GM12891 (cell line): Measurements from ENCODE around the gene PCDH15.

ENCODE experiments used
- DNase-seq: peaks from one replicate; pipeline ENCODE4 v3.0.0; 2011; ENCODE audit warnings: low spot score; ENCODE audit not compliant: insufficient read length
- FAIRE-seq: peaks from 2 replicates; lab custom pipeline; 2011; peaks lifted over from hg19 to GRCh38; lab: Jason Lieb, UNC
- PAX5 ChIP-seq: IDR thresholded peaks from 2 replicates; pipeline ENCODE4 v1.6.1; 2011; ENCODE audit warnings: low read length, moderate library complexity, mild to moderate bottlenecking; ENCODE audit not compliant: insufficient read depth, severe bottlenecking
- POLR2A ChIP-seq: IDR thresholded peaks from 2 replicates; pipeline ENCODE4 v1.6.1; 2011; ENCODE audit warnings: low read depth, low read length, control low read depth
- POLR2AphosphoS5 ChIP-seq: IDR thresholded peaks from 2 replicates; pipeline ENCODE4 v1.6.1; 2011; ENCODE audit warnings: low read depth, low read length, control low read depth
- POU2F2 ChIP-seq: IDR thresholded peaks from 2 replicates; pipeline ENCODE4 v1.6.1; 2011; ENCODE audit warnings: low read depth, mild to moderate bottlenecking, control low read depth, low read length, moderate library complexity
- SPI1 ChIP-seq: IDR thresholded peaks from 2 replicates; pipeline ENCODE4 v1.6.1; 2011; ENCODE audit warnings: low read depth, low read length, control low read depth
- TAF1 ChIP-seq: IDR thresholded peaks from 2 replicates; pipeline ENCODE4 v1.6.1; 2011; ENCODE audit warnings: low read depth, low read length, control low read depth

PCDH15 gene

DNA sequence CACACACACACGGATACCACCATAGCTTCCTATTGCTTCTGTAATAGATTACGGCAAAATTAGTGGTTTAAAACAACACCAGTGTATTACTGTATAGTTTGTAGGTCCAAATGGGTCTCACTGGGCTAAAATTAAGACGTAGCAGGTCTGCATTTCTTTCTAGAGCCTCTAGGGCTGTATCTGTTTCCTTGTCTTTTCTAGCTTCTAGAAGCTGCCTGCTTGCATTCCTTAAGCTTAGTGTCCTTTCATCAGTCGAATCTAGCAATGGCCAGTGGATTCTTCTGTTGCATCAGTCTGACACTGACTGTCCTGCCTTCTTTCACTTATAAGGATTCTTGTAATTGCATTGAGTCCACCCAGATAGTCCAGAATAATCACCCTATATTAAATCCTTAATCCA, 882.3 kb downstream of the PCDH15 start:
- no peak for TF ChIP-seq PAX5
- TF ChIP-seq POU2F2: no peak
- TF ChIP-seq TAF1: no peak
- TF ChIP-seq POLR2AphosphoS5: no peak
- no peak for TF ChIP-seq POLR2A
- TF ChIP-seq SPI1: no peak
- FAIRE-seq (no peak), DNase-seq (no peak)

DNA sequence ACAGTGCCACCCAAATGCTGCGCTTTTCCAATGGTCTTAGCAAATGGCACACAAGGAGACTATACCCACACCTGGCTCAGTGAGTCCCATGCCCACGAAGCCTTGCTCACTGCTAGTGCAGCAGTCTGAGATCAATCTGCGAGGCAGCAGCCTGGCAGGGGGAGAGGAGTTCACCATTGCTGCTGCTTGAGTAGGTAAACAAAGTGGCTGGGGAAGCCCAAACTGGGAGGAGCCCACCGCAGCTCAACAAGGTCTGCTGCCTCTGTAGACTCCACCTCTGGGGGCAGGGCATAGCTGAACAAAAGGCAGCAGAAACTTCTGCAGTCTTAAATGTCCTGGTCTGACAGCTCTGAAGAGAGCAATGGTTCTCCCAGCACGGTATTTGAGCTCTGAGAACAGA, 891.2 kb downstream of the PCDH15 start:
- TF ChIP-seq TAF1: no peak
- no peak for TF ChIP-seq POLR2A
- TF ChIP-seq SPI1: no peak
- no peak for TF ChIP-seq POU2F2
- TF ChIP-seq POLR2AphosphoS5: no peak
- TF ChIP-seq PAX5: no peak
- DNase-seq: no peak
- FAIRE-seq: no peak

DNA sequence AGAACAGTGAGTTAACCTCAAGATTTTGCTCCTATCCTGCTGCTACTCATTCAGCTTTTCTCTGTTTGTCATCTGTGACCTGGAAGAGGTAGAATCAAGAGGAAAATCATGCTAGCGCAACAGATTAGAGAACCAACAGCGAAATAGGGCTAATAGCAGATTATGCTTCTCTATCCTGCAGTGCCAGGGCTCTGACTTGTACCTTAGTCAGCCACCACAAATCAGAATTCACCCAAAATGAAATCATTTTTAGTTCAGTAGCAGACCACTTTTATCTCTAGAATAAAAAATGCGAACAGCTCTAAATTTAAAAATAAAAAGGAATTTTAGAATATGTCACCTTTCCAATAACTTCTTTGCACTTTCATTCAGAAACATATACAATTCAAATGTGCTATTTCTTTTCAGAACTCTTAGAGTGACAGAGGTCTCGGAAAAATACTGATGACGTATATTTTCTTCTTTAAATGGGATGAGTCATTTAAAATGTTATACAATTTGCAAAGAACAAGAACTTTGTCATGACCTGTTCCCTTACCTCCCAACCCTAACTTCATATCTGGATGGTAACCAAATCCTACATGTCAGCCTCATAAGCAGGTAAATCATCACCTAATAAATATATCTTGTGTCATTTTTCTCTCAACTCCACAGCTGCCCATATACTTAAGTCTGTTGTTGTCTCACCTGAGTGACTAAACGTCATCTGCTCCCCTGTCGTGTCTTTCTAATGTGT, 896.4 kb downstream of the PCDH15 start:
- DNase-seq: no peak
- TF ChIP-seq TAF1: no peak
- TF ChIP-seq POLR2AphosphoS5: no peak
- TF ChIP-seq SPI1: no peak
- TF ChIP-seq POU2F2: no peak
- no peak for TF ChIP-seq PAX5
- no peak for TF ChIP-seq POLR2A
- FAIRE-seq: no peak

DNA sequence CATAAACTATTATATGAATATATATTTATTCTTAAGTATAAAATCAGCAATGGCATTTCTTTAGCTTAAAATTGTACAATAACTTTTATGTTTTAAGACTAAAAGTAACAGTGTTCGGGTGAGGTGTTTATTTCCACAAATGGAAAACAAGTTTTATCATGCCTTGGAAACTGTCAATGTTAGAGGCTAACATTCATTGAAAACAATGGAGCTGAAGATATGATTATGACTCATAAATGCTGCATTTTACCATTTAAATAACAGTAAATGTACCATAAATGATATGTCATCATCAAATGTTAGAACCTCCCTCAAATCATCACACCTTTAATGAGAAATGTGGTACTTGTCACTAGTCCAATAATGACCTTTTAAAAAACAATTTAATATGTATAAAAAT, 897.3 kb downstream of the PCDH15 start:
- FAIRE-seq (no peak), DNase-seq (no peak)
- TF ChIP-seq PAX5 (no peak), POLR2AphosphoS5 (no peak), POU2F2 (no peak), POLR2A (no peak), TAF1 (no peak), SPI1 (no peak)

DNA sequence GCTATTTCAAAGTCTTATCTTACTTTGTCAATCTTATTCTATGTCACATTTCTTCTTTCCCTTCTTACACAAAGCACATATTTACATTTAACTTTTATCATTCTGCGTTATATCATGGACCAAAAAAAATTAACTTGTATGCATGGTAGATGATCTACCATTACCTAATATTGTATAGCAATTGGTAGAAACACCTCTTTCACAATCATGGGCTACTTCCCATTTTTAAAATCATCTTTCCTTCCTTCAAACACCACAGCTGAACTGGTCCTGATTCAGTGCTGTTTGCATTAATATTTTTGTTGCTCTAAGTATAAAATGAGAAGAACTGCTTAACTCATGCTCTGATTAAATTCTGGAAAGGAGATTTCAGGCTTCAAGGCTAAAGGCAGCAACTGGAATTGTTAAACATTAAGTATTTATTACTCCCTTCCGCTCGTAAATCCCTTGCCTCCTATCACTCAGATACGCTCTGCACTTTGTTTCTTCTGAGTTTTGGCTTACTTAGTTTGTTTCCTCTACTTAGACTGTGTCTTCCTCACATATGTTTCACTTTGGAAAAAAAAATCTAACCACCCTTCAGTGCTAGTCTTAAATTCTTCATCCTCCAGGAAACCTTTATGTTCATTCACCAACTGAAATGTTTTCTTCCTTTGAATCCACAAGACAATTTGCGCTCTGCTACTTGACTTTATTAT, 901.4 kb downstream of the PCDH15 start:
- no peak for DNase-seq

DNA sequence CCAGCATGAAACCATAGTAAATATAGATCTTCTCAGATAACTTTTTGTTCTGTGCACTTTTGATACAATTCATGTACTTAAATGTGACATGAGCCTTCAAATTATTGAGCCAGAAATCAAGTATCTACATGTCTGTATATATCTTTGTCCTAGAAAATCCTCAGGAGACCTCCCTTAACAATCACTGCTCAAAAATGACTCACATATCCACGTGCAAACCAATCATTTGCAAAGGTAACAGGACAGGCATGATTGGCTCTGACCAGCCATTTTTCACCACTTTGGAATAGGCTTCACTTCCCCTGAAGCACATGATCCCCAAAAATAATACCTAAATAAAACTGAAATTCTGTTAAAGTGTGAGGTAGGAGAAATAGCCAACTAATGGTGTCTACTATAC, 902.5 kb downstream of the PCDH15 start:
- DNase-seq: no peak
- no peak for TF ChIP-seq SPI1
- FAIRE-seq: no peak

More for the DNA sequence above, 901.4 kb downstream of the PCDH15 start:
- TF ChIP-seq POLR2AphosphoS5 (no peak), TAF1 (no peak), POLR2A (no peak), SPI1 (no peak), PAX5 (no peak), POU2F2 (no peak)
- FAIRE-seq: no peak

DNA sequence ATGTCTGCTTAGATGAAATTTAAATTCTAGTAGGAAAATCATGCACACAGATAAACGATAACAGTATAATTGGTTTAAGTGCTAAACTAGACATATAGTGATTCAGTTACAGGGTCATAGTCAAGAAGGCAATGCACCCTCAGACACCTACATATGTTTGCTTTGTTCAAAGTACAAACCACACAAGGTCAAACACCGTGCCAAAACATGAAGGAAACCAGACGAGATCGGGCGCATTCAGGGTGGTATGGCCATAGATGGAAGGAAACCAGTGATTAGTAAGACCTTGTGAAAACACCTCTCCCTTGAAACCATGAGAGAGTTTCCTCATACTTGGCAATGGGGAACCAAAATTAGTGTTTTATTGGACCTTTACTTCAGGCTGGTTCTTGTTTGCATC, 906.9 kb downstream of the PCDH15 start:
- TF ChIP-seq POU2F2: no peak
- no peak for TF ChIP-seq PAX5
- TF ChIP-seq SPI1: no peak
- no peak for TF ChIP-seq POLR2AphosphoS5
- TF ChIP-seq TAF1: no peak
- no peak for TF ChIP-seq POLR2A
- no peak for FAIRE-seq
- no peak for DNase-seq

DNA sequence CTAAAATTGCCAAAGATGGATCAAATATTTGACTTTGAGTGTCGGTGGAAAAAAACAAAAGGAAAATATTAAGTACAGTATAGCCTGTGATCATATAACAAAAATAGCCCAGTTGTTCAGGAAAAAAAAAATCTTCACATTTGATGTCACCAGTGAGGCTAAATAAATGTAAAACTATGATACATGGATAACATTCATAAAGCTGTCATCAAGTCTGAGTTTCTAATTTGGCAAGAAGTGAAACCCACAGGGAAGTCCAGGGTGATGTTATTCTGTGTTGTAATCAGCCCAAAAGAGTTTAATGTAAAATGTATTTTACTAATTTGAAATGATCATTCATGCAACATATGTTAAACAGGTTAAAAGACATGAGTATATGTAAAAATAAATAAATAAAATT, 908.0 kb downstream of the PCDH15 start:
- FAIRE-seq: no peak
- no peak for DNase-seq
- TF ChIP-seq POLR2AphosphoS5 (no peak), POU2F2 (no peak), PAX5 (no peak)

DNA sequence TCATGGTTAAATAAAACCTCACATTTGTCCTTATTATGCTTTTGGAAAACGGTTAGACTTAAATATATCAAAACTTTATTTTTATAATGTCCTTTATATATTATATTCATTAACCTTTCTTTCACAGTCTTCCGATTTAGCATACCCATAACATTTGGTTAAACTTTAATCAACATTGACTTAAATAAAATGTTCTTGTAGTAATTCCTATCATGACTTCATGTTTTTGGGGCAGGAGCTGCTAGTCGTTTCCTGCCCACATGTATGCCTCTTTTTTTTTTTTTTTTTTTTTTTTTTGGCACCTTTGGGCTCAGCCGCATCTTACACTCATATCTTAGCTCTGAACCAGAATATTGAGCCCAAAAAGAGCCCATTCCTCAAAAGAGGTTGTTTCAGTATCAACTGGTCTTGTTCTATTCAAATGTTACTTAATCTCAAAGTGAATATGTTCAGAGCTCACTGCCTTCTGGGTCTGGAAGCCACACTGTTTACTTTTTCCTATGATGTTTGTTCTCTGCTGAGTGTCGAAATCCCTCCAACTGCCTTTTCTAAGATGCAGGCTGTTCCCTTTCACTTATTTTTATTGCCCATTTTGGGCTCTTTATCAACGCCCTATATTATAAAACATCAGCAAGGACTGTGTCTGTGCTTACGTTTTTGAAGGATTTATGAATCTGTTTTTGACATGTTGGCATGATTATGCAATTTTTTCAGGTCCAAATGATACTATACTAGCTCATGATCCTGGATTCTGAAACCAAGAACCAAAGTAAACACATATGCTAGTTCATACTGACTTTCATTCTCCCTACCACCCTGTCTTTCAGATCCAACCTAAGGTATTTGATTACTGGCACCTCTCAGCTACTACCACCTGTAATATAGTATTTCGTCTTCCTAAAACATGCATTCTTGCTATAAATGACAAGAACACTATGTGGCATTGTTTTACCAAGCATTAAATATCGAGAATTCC, 914.4 kb downstream of the PCDH15 start:
- no peak for FAIRE-seq
- TF ChIP-seq POLR2A: no peak
- TF ChIP-seq POU2F2: no peak
- no peak for TF ChIP-seq SPI1
- TF ChIP-seq POLR2AphosphoS5: no peak
- TF ChIP-seq TAF1: no peak
- TF ChIP-seq PAX5: no peak
- DNase-seq: no peak

DNA sequence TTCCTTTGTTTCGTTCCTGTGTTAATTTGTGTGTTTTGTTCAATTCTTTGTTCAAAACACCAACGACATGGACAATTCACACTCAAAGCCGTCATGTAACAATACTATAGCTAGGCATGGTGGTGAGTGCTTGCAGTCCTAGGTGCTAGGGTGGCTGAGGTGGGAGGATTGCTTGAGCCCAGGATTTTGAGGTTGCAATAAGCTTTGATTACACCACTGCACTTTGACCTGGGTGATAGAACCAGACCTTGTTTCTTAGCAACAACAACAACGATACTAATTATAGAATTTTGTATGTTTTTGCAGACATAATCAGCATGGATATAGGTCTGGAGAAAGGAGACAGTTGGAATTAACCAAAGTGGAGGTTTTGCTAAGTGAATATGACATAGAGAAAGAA, 936.2 kb downstream of the PCDH15 start:
- FAIRE-seq (no peak), DNase-seq (no peak)
- no peak for TF ChIP-seq TAF1
- TF ChIP-seq PAX5: no peak
- TF ChIP-seq SPI1: no peak
- no peak for TF ChIP-seq POU2F2
